Liver (tissue), 9 donors: ENCODE results near the gene DCXR. TPM values are rescaled to one million over a fixed set of nuclear protein-coding genes. Genes with fewer than 3 reads are reported as not detected.
A peak's percentile ranks its signal among the peaks of the same experiment; 100 is the strongest.

ENCODE experiments used
- DNase-seq: peaks from one replicate; pipeline ENCODE4 v3.0.0-alpha.2; 2017; ENCODE audit warnings: low spot score
- H3K27ac ChIP-seq, 2 donors: one replicate each; pipeline ENCODE4 v1.7.0; 2013; ENCODE audit warnings: inconsistent platforms in 2 of 2, low read length in 2 of 2, control low read depth in 1 of 2, low read depth in 1 of 2, mild to moderate bottlenecking in 1 of 2
- H3K27me3 ChIP-seq, 4 donors: one replicate each; pipeline versions ENCODE4 v1.6.1 to v1.7.0; 2013; ENCODE audit warnings: low read length in 3 of 4, inconsistent platforms in 1 of 4, mild to moderate bottlenecking in 1 of 4, moderate library complexity in 1 of 4; ENCODE audit not compliant: control insufficient read depth in 4 of 4, insufficient read depth in 4 of 4
- H3K36me3 ChIP-seq, 4 donors: one replicate each; pipeline versions ENCODE4 v1.6.1 to v1.7.0; 2013; ENCODE audit warnings: low read length in 3 of 4, mild to moderate bottlenecking in 3 of 4, low read depth in 1 of 4, moderate library complexity in 1 of 4; ENCODE audit not compliant: control insufficient read depth in 4 of 4, insufficient read depth in 3 of 4
- H3K4me1 ChIP-seq, 4 donors: one replicate each; pipeline versions ENCODE4 v1.6.1 to v1.7.0; 2013; ENCODE audit warnings: low read length in 3 of 4, mild to moderate bottlenecking in 3 of 4, moderate library complexity in 1 of 4; ENCODE audit not compliant: control insufficient read depth in 4 of 4, insufficient read depth in 4 of 4
- H3K4me3 ChIP-seq, 3 donors: one replicate each; pipeline versions ENCODE4 v1.6.1 to v1.7.0; 2013; ENCODE audit warnings: low read length in 3 of 3, control low read depth in 1 of 3, low read depth in 1 of 3, mild to moderate bottlenecking in 1 of 3
- H3K9ac ChIP-seq, 2 donors: one replicate each; pipeline ENCODE4 v1.7.0; 2013; ENCODE audit warnings: low read length in 2 of 2, mild to moderate bottlenecking in 2 of 2, moderate library complexity in 2 of 2, control low read depth in 1 of 2, low read depth in 1 of 2
- H3K9me3 ChIP-seq, 4 donors: one replicate each; pipeline versions ENCODE4 v1.6.1 to v1.7.0; 2013; ENCODE audit warnings: low read length in 3 of 4; ENCODE audit not compliant: control insufficient read depth in 4 of 4
- ATF3 ChIP-seq: IDR thresholded peaks from 2 replicates; pipeline ENCODE4 v1.6.1; 2016; ENCODE audit warnings: antibody characterized with exemption
- CTCF ChIP-seq: fragments of 150-350 bp; IDR thresholded peaks from 2 replicates; pipeline ENCODE4 v1.5.1; 2017; ENCODE audit warnings: improper control_type of control experiment, low read depth, low read length; ENCODE audit not compliant: missing input control
- EGR1 ChIP-seq, 2 donors: IDR thresholded peaks; 2 replicates each; pipeline ENCODE4 v1.6.1; 2016 to 2018; ENCODE audit warnings: antibody characterized with exemption in 2 of 2, low read depth in 2 of 2
- FOXA1 ChIP-seq: IDR thresholded peaks from 2 replicates; pipeline ENCODE4 v1.6.1; 2016; ENCODE audit warnings: antibody characterized with exemption
- GABPA ChIP-seq, 2 donors: IDR thresholded peaks in 1 of 2; conservative IDR thresholded peaks in 1 of 2; 2 replicates each; pipeline ENCODE4 v1.6.1; 2016; ENCODE audit warnings: antibody characterized with exemption in 2 of 2, mild to moderate bottlenecking in 1 of 2, moderate library complexity in 1 of 2
- HNF4G ChIP-seq: IDR thresholded peaks from 2 replicates; pipeline ENCODE4 v1.6.1; 2016; ENCODE audit warnings: antibody characterized with exemption
- JUND ChIP-seq, 2 donors: IDR thresholded peaks; 2 replicates each; pipeline ENCODE4 v1.6.1; 2016; ENCODE audit warnings: antibody characterized with exemption in 2 of 2
- MAX ChIP-seq: IDR thresholded peaks from 2 replicates; pipeline ENCODE4 v1.6.1; 2016; ENCODE audit warnings: antibody characterized with exemption
- NR2F2 ChIP-seq: IDR thresholded peaks from 2 replicates; pipeline ENCODE4 v1.6.1; 2016; ENCODE audit warnings: antibody characterized with exemption
- RAD21 ChIP-seq, 2 donors: IDR thresholded peaks; 2 replicates each; pipeline ENCODE4 v1.6.1; 2016; ENCODE audit warnings: antibody characterized with exemption in 2 of 2, mild to moderate bottlenecking in 2 of 2
- REST ChIP-seq: IDR thresholded peaks from 2 replicates; pipeline ENCODE4 v1.6.1; 2016; ENCODE audit warnings: antibody characterized with exemption, mild to moderate bottlenecking
- RXRA ChIP-seq, 2 donors: IDR thresholded peaks; 2 replicates each; pipeline ENCODE4 v1.6.1; 2017 to 2018; ENCODE audit warnings: antibody characterized with exemption in 2 of 2, mild to moderate bottlenecking in 1 of 2
- SP1 ChIP-seq: IDR thresholded peaks from 2 replicates; pipeline ENCODE4 v1.6.1; 2018; ENCODE audit warnings: antibody characterized with exemption, mild to moderate bottlenecking
- TAF1 ChIP-seq: conservative IDR thresholded peaks from 2 replicates; pipeline ENCODE4 v1.6.1; 2016; ENCODE audit warnings: antibody characterized with exemption, mild to moderate bottlenecking
- YY1 ChIP-seq: IDR thresholded peaks from 2 replicates; pipeline ENCODE4 v1.6.1; 2016; ENCODE audit warnings: antibody characterized with exemption, mild to moderate bottlenecking
- ZBTB33 ChIP-seq: IDR thresholded peaks from 2 replicates; pipeline ENCODE4 v1.6.1; 2016; ENCODE audit warnings: antibody characterized with exemption
- WGBS: extraction: QIAGEN DNeasy Blood & Tissue Kit; methylation state at CpG from one replicate; pipeline ENCODE4 v1.1.7; 2013; 5-methylcytosine and 5-hydroxymethylcytosine counted together
- polyA plus RNA-seq, 2 donors: library from polyadenylated mRNA; stranded (reverse) in 1 of 2; unstranded in 1 of 2; fragments of 200-250 nt in 1 of 2; fragments of >200 nt in 1 of 2; fragmentation: Nextera tagmentation in 1 of 2; extraction: Ambion mirVana in 1 of 2; gene quantifications; one replicate each; pipeline versions ENCODE4 v1.2.1 to v1.2.3, GENCODE V29; 2013 to 2015
- total RNA-seq, 2 donors: library from RNA; depleted of rRNA; stranded (reverse); fragments of >200 nt; gene quantifications; one replicate each; pipeline ENCODE4 v1.2.3, GENCODE V29; 2014
- donor health status: healthy.
- donor health status: healthy.
- donor health status: healthy.
- donor health status: healthy.
- donor health status: healthy.

DCXR gene
- total and polyA plus RNA-seq, 4 donors, result 58.6 to 1,190 (median 585) TPM

- no peak for TF ChIP-seq JUND (IDR thresholded peaks at IDR 0.05)
- DNase-seq, result no peak
- Histone ChIP-seq H3K9me3 (no peaks in the 10 kb centered on the region), H3K27ac (no peak overlapping the region), H3K27me3 (no peaks in the 10 kb centered on the region), H3K9ac (no peak overlapping the region), H3K4me3 (no peak overlapping the region), H3K4me1 (peaks cover 0 to 7% (median 2%) of the 10 kb centered on the region in 4 donors), H3K36me3 (peaks cover 19 to 31% (median 30%) of the 10 kb centered on the region in 4 donors)
- WGBS, result 59% methylated on average over 28 of the region's 28 CpGs
Observed at GRCh38 chr17:82077617-82078358, 40.3 kb upstream of the DCXR start.

- no peak for TF ChIP-seq MAX
- TF ChIP-seq JUND (IDR thresholded peaks at IDR 0.05), result peak in 1 of 2 donors; percentile 30
- no peak for TF ChIP-seq HNF4G
- peak in 1 of 2 donors; percentile 3 for TF ChIP-seq RAD21 (IDR thresholded peaks at IDR 0.05)
- WGBS, result 61% methylated on average over 21 of the region's 21 CpGs
- no peak for DNase-seq
- H3K27ac ChIP-seq, result no peak overlapping the region
- peaks cover 0 to 7% (median 0%) of the 10 kb centered on the region in 4 donors for H3K4me1 ChIP-seq
- H3K4me3 ChIP-seq, result no peak overlapping the region
- H3K36me3 ChIP-seq, result peaks cover 17 to 24% (median 22%) of the 10 kb centered on the region in 4 donors
- H3K9ac ChIP-seq, result no peak overlapping the region
- H3K27me3 ChIP-seq, result no peaks in the 10 kb centered on the region
- no peaks in the 10 kb centered on the region for H3K9me3 ChIP-seq
Observed at GRCh38 chr17:82076785-82077591, 39.5 kb upstream of the DCXR start.

- no peak overlapping the region for H3K4me3 ChIP-seq
- H3K27ac ChIP-seq, result no peak overlapping the region
- peaks cover 17 to 23% (median 18%) of the 10 kb centered on the region in 4 donors for H3K36me3 ChIP-seq
- peaks cover 0 to 7% (median 0%) of the 10 kb centered on the region in 4 donors for H3K4me1 ChIP-seq
- no peak for DNase-seq
- 53% methylated on average over 25 of the region's 25 CpGs for WGBS
- H3K27me3 ChIP-seq, result no peaks in the 10 kb centered on the region
- H3K9ac ChIP-seq, result no peak overlapping the region
- H3K9me3 ChIP-seq, result no peaks in the 10 kb centered on the region
- TF ChIP-seq NR2F2, result no peak
- TF ChIP-seq RAD21 (IDR thresholded peaks at IDR 0.05), result no peak
- no peak for TF ChIP-seq MAX
- TF ChIP-seq SP1, result no peak
- TF ChIP-seq JUND (IDR thresholded peaks at IDR 0.05), result no peak
- no peak for TF ChIP-seq YY1
- TF ChIP-seq FOXA1, result no peak
- TF ChIP-seq CTCF, result no peak
- TF ChIP-seq GABPA (IDR thresholded peaks at IDR 0.05 in 1 of 2, conservative IDR thresholded peaks at IDR 0.05 in 1 of 2), result no peak
- no peak for TF ChIP-seq EGR1 (IDR thresholded peaks at IDR 0.05; ENCODE audit: low read depth in 2 of 2)
- no peak for TF ChIP-seq REST
- TF ChIP-seq TAF1, result no peak
- TF ChIP-seq RXRA (IDR thresholded peaks at IDR 0.05), result no peak
- TF ChIP-seq ZBTB33, result no peak
- TF ChIP-seq ATF3, result no peak
Observed at GRCh38 chr17:82076018-82076784, 38.7 kb upstream of the DCXR start.
